Muscle of leg (tissue), 11 donors: ENCODE results near the gene HDGF. TPM values are rescaled to one million over a fixed set of nuclear protein-coding genes. Genes with fewer than 3 reads are reported as not detected.

Source experiments
- DNase-seq: peaks from one replicate; pipeline ENCODE4 v3.0.0; 2013
- H3K27ac ChIP-seq: one replicate; pipeline ENCODE4 v1.5.1; 2013; ENCODE audit warnings: mild to moderate bottlenecking, low read length, control low read depth
- H3K27me3 ChIP-seq: one replicate; pipeline ENCODE4 v1.6.1; 2013; ENCODE audit warnings: low read length; ENCODE audit not compliant: control insufficient read depth, insufficient read depth
- H3K36me3 ChIP-seq: one replicate; pipeline ENCODE4 v1.6.1; 2013; ENCODE audit warnings: low read length; ENCODE audit not compliant: control insufficient read depth, insufficient read depth
- H3K4me1 ChIP-seq: one replicate; pipeline ENCODE4 v1.6.1; 2013; ENCODE audit warnings: low read length; ENCODE audit not compliant: control insufficient read depth, insufficient read depth
- H3K4me3 ChIP-seq: one replicate; pipeline ENCODE4 v1.5.1; 2013; ENCODE audit warnings: low read length, control low read depth
- H3K9me3 ChIP-seq: replicated peaks from 2 replicates; pipeline ENCODE4 v1.6.1; 2013; ENCODE audit warnings: low read depth, low read length; ENCODE audit not compliant: control insufficient read depth
- WGBS: methylation state at CpG from one replicate; pipeline ENCODE4 v1.1.5; 2013; ENCODE audit warnings: missing lambda C conversion rate; ENCODE audit not compliant: insufficient coverage; 5-methylcytosine and 5-hydroxymethylcytosine counted together
- polyA plus RNA-seq, 8 donors: library from polyadenylated mRNA; unstranded; fragments of 120-200 nt; gene quantifications; one replicate each; pipeline versions ENCODE4 v1.2.1 to v1.2.3, GENCODE V29; 2013; ENCODE audit warnings: inconsistent platforms in 1 of 8, low replicate concordance in 1 of 8; ENCODE audit not compliant: insufficient read length in 8 of 8, insufficient read depth in 1 of 8
- total RNA-seq: library from RNA; stranded (reverse); fragments of 120-200 nt; gene quantifications from one replicate; pipeline ENCODE4 v1.2.4, GENCODE V29; 2013

The HDGF gene
- total and polyA plus RNA-seq, 9 donors: 123 to 184 (median 163) TPM

DNA sequence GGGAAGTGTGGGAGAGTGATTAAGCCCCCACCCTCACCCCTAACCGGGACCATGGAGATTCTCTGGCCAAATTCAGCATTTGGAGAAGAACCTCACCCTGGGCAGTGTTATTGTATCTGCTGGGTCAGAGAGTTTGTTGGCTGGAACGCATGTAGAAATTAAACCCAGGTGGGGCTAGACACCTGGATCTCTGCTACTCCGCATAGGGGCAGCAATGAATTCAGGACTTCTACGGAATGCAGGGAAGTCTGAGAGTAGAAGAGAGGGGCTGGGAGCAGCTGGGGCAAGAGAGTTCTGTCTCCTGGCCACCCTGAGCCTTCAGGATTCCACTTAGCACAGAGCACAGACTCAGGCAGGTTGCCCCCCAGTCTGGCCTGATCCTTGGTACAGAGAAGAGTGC is 42.4 kb downstream of the HDGF start:
- Histone ChIP-seq H3K9me3 (no peaks in the 10 kb centered on the region), H3K4me3 (no peak overlapping the region), H3K27me3 (peaks cover 24% of the 10 kb centered on the region), H3K36me3 (no peaks in the 10 kb centered on the region), H3K27ac (peak overlapping the region; percentile 94), H3K4me1 (peaks cover 86% of the 10 kb centered on the region)
- WGBS: 30% methylated on average over 3 of the region's 4 CpGs
- peak; percentile 29 for DNase-seq

- no peaks in the 10 kb centered on the region for H3K9me3 ChIP-seq
- H3K27ac ChIP-seq: peak overlapping the region; percentile 94
- no peaks in the 10 kb centered on the region for H3K36me3 ChIP-seq
- 18% methylated on average over 2 of the region's 4 CpGs for WGBS
- H3K4me3 ChIP-seq: no peak overlapping the region
- peaks cover 31% of the 10 kb centered on the region for H3K27me3 ChIP-seq
- H3K4me1 ChIP-seq: peaks cover 94% of the 10 kb centered on the region
- DNase-seq: peak; percentile 64
These were observed 43.2 kb downstream of the HDGF start for GRCh38 chr1:156708218-156708661.

DNA sequence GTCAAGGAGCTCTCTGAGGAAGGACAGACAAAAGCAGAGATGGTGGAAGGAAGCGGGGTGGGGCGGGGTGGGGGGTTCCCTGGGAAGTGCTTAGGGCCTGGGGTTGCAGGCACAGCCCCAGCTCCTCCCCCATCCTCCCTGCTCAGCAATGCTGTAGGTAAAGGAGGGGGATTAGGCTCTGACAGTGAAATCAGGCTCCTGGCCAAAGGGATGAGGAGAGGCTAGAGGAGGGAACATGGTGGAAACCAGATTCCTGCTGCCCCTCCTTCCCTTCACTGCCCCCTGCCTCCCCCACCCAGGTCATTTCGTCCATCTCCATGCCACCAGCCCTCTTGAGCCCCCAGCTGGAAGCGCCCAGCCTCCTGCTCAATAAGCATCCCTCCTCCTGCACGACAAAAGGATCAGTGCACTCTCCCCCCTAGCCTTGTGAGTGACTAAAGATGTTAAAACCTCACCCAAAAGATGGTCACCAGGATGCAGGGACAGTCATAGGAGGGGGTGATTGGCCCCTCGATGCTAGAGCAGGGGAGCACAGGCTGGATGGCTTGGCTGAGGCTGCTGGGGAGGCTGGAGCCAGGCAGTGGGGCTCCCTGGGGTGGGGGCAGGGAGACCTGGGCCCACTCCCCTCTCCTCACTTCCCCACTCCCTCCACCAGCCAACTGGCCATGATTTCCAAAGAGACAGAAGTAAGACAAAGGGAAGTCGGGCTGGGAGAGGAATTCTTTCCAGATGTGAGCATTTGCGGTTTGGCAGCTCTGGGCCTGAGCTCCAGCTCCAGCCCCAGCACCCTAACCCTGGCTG is 43.9 kb downstream of the HDGF start:
- H3K4me1 ChIP-seq: peaks cover 98% of the 10 kb centered on the region
- H3K4me3 ChIP-seq: no peak overlapping the region
- peak overlapping the region; percentile 94 for H3K27ac ChIP-seq
- H3K27me3 ChIP-seq: peaks cover 35% of the 10 kb centered on the region
- peak; percentile 95 for DNase-seq
- 0% methylated on average over 1 of the region's 8 CpGs for WGBS
- H3K9me3 ChIP-seq: no peaks in the 10 kb centered on the region
- no peaks in the 10 kb centered on the region for H3K36me3 ChIP-seq

DNA sequence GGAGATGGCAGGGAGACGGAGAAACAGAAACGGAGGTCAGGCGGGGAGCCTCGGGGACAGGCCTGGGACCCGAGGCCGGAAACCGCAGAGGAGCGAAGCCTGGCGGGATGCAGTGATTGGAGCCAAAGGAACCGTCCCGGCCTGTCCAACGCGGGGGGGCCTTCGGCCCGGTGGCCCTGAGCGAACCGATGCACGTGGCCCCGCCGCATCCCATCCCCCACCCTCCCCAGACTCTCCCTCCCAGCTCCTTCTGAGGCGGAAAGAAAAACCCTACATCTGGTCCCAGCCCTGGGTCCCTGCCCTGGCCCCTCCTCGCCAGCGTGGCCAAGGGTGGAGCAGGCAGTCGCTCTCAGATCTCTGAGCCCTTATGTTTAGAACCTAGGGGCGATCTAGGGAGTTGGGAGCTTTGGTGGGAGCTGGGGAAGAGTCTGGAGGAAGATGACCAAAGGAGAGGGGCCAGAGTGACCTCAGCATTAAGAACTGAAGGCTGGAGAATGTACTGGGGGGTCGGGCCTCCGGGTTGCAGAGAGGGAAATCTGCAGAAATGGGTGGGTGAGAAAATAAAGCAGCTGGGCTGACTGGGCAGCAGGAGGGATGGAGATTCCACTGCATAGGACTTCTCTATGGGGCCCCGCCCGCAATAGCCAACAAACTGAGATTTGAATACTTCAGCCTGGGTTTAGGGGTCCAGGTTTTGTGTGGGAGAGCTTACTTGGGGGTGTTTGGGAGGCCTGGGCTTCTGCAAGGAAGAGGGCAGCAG is 44.6 kb downstream of the HDGF start:
- peak; percentile 97 for DNase-seq
- no peaks in the 10 kb centered on the region for H3K36me3 ChIP-seq
- 2% methylated on average over 27 of the region's 29 CpGs for WGBS
- H3K4me3 ChIP-seq: peak overlapping the region; percentile 75
- H3K9me3 ChIP-seq: no peaks in the 10 kb centered on the region
- peaks cover 35% of the 10 kb centered on the region for H3K27me3 ChIP-seq
- H3K27ac ChIP-seq: peak overlapping the region; percentile 94
- peaks cover 92% of the 10 kb centered on the region for H3K4me1 ChIP-seq

DNA sequence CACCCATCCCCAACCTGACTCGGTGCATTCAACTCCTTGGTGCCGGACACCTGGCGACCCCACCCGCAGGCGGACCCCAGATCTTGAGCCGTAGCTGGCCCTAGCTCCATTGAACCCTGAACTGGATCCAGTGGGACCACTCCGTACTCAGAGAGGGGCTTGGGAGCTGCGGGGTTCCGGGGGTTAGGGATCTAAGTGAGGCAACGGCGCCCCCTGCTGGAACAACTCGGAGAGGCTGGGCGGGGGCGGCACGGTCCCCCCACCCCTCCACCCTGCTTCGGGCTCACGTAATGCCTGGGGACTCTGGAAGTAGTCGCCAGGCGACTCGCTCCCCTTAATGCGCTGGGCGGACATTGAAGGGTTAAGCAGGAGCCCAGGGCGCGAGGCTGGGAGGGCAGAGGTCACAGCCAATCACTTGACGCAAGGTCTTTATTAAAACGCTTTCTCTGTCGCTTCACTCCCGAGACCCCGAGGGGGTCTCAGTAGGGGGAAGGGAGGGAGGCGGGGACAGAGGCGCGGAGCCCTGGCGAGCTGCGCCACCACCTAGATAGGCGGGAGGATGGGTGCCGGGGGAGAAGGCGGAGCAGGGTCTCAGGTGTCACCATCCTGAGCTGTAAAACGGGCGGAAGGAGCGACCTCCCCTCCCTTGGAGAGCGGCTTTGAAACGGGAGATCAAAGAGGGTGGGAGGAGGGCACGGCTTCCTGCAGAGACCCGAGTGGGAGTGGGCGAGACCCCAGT is 45.4 kb downstream of the HDGF start:
- WGBS: under 1% methylated on average over 28 of the region's 45 CpGs
- Histone ChIP-seq H3K36me3 (no peaks in the 10 kb centered on the region), H3K27me3 (peaks cover 35% of the 10 kb centered on the region), H3K4me1 (peaks cover 86% of the 10 kb centered on the region), H3K9me3 (no peaks in the 10 kb centered on the region), H3K27ac (peak overlapping the region; percentile 94), H3K4me3 (peak overlapping the region; percentile 75)
- DNase-seq: peak; percentile 93

- peak within 1 kb of the TSS; percentile 94 for H3K27ac ChIP-seq
- peak; percentile 89 for DNase-seq
- peak within 1 kb of the TSS; percentile 75 for H3K4me3 ChIP-seq
- no peaks in the 10 kb centered on the region for H3K9me3 ChIP-seq
- peaks cover 84% of the 10 kb centered on the region for H3K4me1 ChIP-seq
- 0% methylated on average over 29 of the region's 42 CpGs for WGBS
- peaks cover 6% of the 10 kb centered on the region for H3K36me3 ChIP-seq
- H3K27me3 ChIP-seq: peaks cover 37% of the 10 kb centered on the region
These were observed 46.1 kb downstream of the HDGF start, which contains the start of gene CRABP2 for GRCh38 chr1:156705321-156705917. CRABP2 (minus strand) TSS chr1:156705583; CDS start chr1:156705446, 137 bp downstream.

- DNase-seq: peak; percentile 50
- under 1% methylated on average over 29 of the region's 29 CpGs for WGBS
- Histone ChIP-seq H3K27ac (peak overlapping the region; percentile 94), H3K4me3 (peak overlapping the region; percentile 75), H3K36me3 (peaks cover 11% of the 10 kb centered on the region), H3K27me3 (peaks cover 37% of the 10 kb centered on the region), H3K9me3 (no peaks in the 10 kb centered on the region), H3K4me1 (peaks cover 79% of the 10 kb centered on the region)
These were observed 46.5 kb downstream of the HDGF start for GRCh38 chr1:156704930-156705320.

DNA sequence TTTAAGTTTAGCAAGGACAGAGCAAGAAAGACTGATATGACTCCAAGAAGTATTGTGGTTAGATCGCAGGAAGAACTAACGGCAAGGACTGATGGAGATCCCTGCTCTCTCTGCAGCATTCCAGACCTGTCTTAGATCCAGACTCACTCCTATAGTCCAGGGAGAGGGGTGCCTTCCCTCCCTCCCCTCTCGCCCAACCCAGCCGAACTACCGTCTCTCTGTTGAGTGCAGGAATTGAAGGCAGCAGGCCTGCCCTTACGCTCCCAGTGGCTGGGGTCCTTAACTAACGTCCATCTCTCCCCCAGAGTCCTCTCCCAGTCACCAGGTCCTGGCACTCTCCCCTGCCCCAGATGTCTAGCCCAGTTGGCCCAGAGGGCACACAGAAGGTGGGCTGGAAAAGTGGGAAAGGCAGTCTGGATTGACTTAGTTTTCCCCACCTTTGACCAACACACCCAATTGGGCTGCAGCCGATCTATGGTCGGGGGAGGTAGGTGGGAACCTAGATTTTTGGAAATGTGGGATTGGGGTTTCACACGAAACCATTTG is 47.2 kb downstream of the HDGF start:
- H3K9me3 ChIP-seq: no peaks in the 10 kb centered on the region
- peak; percentile 39 for DNase-seq
- H3K27me3 ChIP-seq: peaks cover 37% of the 10 kb centered on the region
- peaks cover 17% of the 10 kb centered on the region for H3K36me3 ChIP-seq
- peaks cover 72% of the 10 kb centered on the region for H3K4me1 ChIP-seq
- H3K4me3 ChIP-seq: peak overlapping the region; percentile 75
- peak overlapping the region; percentile 94 for H3K27ac ChIP-seq
- 17% methylated on average over 1 of the region's 10 CpGs for WGBS

DNA sequence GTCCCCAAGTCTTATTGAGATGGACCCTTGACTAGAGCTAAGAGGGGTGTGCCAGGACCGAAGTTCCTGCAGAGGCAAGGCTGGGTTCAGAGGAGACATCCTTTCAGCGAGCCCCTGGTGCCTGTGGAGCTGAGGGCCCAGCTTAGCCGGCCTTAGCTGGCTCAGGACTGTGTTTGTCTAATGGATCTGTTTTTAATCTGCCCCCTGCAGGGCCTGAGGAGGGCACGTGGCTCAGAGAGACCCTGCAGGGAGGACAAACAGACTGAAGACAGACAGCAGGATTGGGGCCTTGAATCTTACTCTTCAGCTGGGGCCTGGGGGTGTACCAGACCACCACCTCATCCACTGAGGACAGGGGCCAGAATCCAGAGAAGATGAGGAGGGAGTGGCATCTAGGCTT is 47.7 kb downstream of the HDGF start:
- Histone ChIP-seq H3K27me3 (peaks cover 37% of the 10 kb centered on the region), H3K4me3 (peak overlapping the region; percentile 75)
- WGBS: 9% methylated on average over 3 of the region's 4 CpGs

More for the DNA sequence above, 47.7 kb downstream of the HDGF start:
- Histone ChIP-seq H3K27ac (peak overlapping the region; percentile 94), H3K36me3 (peaks cover 20% of the 10 kb centered on the region), H3K4me1 (peaks cover 67% of the 10 kb centered on the region), H3K9me3 (no peaks in the 10 kb centered on the region)
- no peak for DNase-seq
